ENCODE measurements around the gene TLE1. TPM values are rescaled to one million over a fixed set of nuclear protein-coding genes. Genes with fewer than 3 reads are reported as not detected.
"Not testable (repeated sequence)": the region's sequence is repeated elsewhere in the genome, so short reads cannot be mapped to it uniquely, and the experiment has no call there.

The TLE1 gene
- total RNA-seq, 1 experiment from 2014 or later, result 17.3 TPM

DNA sequence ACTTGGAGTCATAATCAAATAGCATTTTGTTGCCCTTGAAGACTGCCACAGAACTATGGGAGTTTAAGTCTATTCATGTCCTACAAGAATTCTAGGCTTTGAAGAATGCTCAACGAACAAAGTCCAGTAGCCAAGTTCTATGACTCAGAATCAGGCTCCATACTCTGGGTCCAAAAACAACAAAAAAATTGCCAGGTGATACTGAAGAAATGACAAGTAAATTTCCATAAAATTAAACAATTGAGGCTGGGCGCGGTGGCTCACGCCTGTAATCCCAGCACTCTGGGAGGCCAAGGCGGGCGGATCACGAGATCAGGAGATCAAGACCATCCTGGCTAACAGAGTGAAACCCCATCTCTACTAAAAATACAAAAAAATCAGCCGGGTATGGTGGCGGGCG is 94.1 kb downstream of the TLE1 start:
- H4K20me1 ChIP-seq (ENCODE audit: insufficient read depth); BruUV-seq (replicated peaks); H3K9me2 ChIP-seq (ENCODE audit: insufficient read depth); H3K27me3 ChIP-seq (ENCODE audit: insufficient read depth, low read length); CTCF ChIA-PET; H3K4me1 ChIP-seq (ENCODE audit: control insufficient read depth in 1 of 2, insufficient read depth in 2 of 2, low read length in 2 of 2); H3K4me3 ChIP-seq (replicated peaks in 1 of 2; ENCODE audit: low read depth in 1 of 2, low read length in 2 of 2); POLR2A ChIA-PET; DNase-seq (ENCODE audit: low read depth, low spot score); H3K9me3 ChIP-seq (ENCODE audit: control insufficient read depth in 1 of 2, insufficient read depth in 1 of 2, low read depth in 1 of 2, low read length in 2 of 2); H2AFZ ChIP-seq (ENCODE audit: low read depth, low read length, poor library complexity, severe bottlenecking); ATAC-seq; H3K36me3 ChIP-seq (ENCODE audit: control insufficient read depth in 1 of 2, insufficient read depth in 2 of 2, low read length in 2 of 2); H3K4me2 ChIP-seq (ENCODE audit: low read length); H3K27ac ChIP-seq (ENCODE audit: low read depth, low read length); RAD21 ChIA-PET (ENCODE audit: low non-redundant PET in 1 of 2, low total read pairs in 2 of 2, uncharacterized antibody in 2 of 2, unreplicated experiment in 2 of 2); H3K9ac ChIP-seq (ENCODE audit: low read length); H3K79me2 ChIP-seq (ENCODE audit: insufficient read depth, low read length); intact Hi-C loops (cut with micrococcal nuclease): not testable (repeated sequence)

DNA sequence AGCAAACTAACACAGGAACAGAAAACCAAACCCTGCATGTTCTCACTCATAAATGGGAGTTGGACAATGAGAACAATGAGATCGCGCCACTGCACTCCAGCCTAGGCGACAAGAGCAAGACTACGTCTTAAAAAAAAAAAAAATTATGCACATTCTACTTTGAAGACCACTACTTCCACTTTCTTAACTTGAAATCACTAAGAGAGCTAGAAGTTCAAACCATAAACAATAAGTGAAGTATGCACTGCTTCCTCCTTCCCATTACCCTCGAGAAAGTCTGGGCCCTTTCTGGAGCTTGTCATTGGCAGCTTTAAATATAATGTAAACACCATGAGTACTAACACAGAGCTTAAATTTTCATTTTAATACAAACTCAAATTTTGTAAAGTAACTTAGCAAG is 94.9 kb downstream of the TLE1 start:
- H3K4me1 ChIP-seq (ENCODE audit: control insufficient read depth in 1 of 2, insufficient read depth in 2 of 2, low read length in 2 of 2), result no peaks in the 10 kb centered on the region

More for the DNA sequence above, 94.9 kb downstream of the TLE1 start:
- no peak overlapping the region for H3K4me2 ChIP-seq (ENCODE audit: low read length)
- no peak overlapping the region for H3K9ac ChIP-seq (ENCODE audit: low read length)
- DNase-seq (ENCODE audit: low read depth, low spot score), result no peak
- TF ChIP-seq, protein P1, sequence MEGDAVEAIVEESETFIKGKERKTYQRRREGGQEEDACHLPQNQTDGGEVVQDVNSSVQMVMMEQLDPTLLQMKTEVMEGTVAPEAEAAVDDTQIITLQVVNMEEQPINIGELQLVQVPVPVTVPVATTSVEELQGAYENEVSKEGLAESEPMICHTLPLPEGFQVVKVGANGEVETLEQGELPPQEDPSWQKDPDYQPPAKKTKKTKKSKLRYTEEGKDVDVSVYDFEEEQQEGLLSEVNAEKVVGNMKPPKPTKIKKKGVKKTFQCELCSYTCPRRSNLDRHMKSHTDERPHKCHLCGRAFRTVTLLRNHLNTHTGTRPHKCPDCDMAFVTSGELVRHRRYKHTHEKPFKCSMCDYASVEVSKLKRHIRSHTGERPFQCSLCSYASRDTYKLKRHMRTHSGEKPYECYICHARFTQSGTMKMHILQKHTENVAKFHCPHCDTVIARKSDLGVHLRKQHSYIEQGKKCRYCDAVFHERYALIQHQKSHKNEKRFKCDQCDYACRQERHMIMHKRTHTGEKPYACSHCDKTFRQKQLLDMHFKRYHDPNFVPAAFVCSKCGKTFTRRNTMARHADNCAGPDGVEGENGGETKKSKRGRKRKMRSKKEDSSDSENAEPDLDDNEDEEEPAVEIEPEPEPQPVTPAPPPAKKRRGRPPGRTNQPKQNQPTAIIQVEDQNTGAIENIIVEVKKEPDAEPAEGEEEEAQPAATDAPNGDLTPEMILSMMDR (IDR thresholded peaks at IDR 0.05 in 2 of 3, conservative IDR thresholded peaks at IDR 0.05 in 1 of 3; ENCODE audit: borderline replicate concordance in 1 of 3, insufficient read depth in 1 of 3, low read depth in 2 of 3, low read length in 2 of 3), result no peak
- TF ChIP-seq CEBPB (IDR thresholded peaks at IDR 0.05; ENCODE audit: low read depth), result no peak
- no peak for TF ChIP-seq EZH2phosphoT487 (IDR thresholded peaks at IDR 0.05; ENCODE audit: borderline replicate concordance)
- TF ChIP-seq, protein P2, sequence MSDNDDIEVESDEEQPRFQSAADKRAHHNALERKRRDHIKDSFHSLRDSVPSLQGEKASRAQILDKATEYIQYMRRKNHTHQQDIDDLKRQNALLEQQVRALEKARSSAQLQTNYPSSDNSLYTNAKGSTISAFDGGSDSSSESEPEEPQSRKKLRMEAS (IDR thresholded peaks at IDR 0.05), result no peak
- TF ChIP-seq ZFX (IDR thresholded peaks at IDR 0.05), result no peak
- TF ChIP-seq ELF1 (IDR thresholded peaks at IDR 0.05; ENCODE audit: borderline replicate concordance, low read depth), result no peak
- no peak for TF ChIP-seq TCF7L2 (IDR thresholded peaks at IDR 0.05; ENCODE audit: borderline replicate concordance, extremely low read depth, insufficient read depth, insufficient read length)
- no peak for TF ChIP-seq CBX3 (IDR thresholded peaks at IDR 0.05; ENCODE audit: low read depth)
- no peak for TF ChIP-seq POLR2AphosphoS5 (IDR thresholded peaks at IDR 0.05; ENCODE audit: low read depth, low read length)
- TF ChIP-seq ZNF274 (IDR thresholded peaks at IDR 0.05; ENCODE audit: low read depth, low read length), result no peak
- TF ChIP-seq ATF3 (IDR thresholded peaks at IDR 0.05), result no peak
- TF ChIP-seq EGR1 (IDR thresholded peaks at IDR 0.05; ENCODE audit: low read depth), result no peak
- no peak for TF ChIP-seq SRF (IDR thresholded peaks at IDR 0.05; ENCODE audit: low read depth)
- TF ChIP-seq REST (IDR thresholded peaks at IDR 0.05; ENCODE audit: low read depth), result no peak
- BruUV-seq (replicated peaks), result no TSS peak
- H3K36me3 ChIP-seq (ENCODE audit: control insufficient read depth in 1 of 2, insufficient read depth in 2 of 2, low read length in 2 of 2), result no peaks in the 10 kb centered on the region; a peak in 1 of 4 replicates
- no peak overlapping the region for H2AFZ ChIP-seq (ENCODE audit: low read depth, low read length, poor library complexity, severe bottlenecking)
- CTCF ChIA-PET, result no interaction called here
- no peak overlapping the region for H3K27ac ChIP-seq (ENCODE audit: low read depth, low read length)
- POLR2A ChIA-PET, result no interaction called here
- no peaks in the 10 kb centered on the region for H3K27me3 ChIP-seq (ENCODE audit: insufficient read depth, low read length)
- ATAC-seq, result no peak
- no peak overlapping the region for H3K4me3 ChIP-seq (replicated peaks in 1 of 2; ENCODE audit: low read depth in 1 of 2, low read length in 2 of 2)
- RAD21 ChIA-PET (ENCODE audit: low non-redundant PET in 1 of 2, low total read pairs in 2 of 2, uncharacterized antibody in 2 of 2, unreplicated experiment in 2 of 2), result no interaction called here
- no peaks in the 10 kb centered on the region for H3K9me3 ChIP-seq (ENCODE audit: control insufficient read depth in 1 of 2, insufficient read depth in 1 of 2, low read depth in 1 of 2, low read length in 2 of 2)
- no peaks in the 10 kb centered on the region for H4K20me1 ChIP-seq (ENCODE audit: insufficient read depth)
- H3K79me2 ChIP-seq (ENCODE audit: insufficient read depth, low read length), result no peaks in the 10 kb centered on the region
- intact Hi-C loops (cut with micrococcal nuclease), result no loop called here
- H3K9me2 ChIP-seq (ENCODE audit: insufficient read depth), result no peaks in the 10 kb centered on the region

All from HCT116 (cell line).